ENCODE data around the gene STRIP2.
"Not testable (repeated sequence)": the region's sequence is repeated elsewhere in the genome, so short reads cannot be mapped to it uniquely, and the experiment has no call there.

Gene STRIP2

DNA sequence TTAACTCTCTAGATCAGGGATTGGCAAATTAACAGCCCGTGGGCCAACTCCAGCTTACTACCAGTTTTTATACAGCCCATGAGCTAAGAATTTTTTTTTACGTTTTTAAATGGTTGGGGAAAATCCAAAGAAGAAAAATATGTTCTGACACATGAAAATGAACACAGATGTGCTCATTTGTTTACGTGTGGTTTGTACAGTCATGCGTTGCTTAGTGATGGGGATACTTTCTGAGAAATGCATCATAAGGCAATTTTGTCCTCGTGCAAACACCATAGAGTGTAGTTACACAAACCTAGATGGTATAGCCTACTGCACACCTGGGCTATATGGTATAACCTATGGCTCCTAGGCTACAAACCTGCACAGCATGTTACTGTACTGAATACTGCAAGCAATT lies 59.8 kb downstream of the STRIP2 start:
- no peak for DNase-seq (ENCODE audit: low read depth)

DNA sequence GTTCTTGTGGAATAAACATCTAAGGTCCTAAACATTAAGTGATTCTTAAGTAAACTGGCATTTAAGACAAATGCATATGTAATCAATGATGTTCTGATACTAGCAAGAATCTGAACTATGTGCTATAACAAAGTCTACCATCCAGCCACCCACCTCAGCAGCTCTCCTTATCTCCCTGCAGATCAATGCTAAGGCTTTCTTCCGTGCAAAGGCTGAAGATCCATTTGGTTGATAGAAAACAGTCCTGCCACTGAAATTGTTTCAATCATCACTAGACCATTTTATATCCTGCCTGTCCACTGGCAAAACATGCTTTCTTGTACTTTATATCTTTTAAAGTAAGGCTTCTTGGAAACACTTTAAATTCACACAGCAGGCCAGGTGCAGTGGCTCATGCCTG lies 61.8 kb downstream of the STRIP2 start:
- DNase-seq (ENCODE audit: low read depth): no peak

DNA sequence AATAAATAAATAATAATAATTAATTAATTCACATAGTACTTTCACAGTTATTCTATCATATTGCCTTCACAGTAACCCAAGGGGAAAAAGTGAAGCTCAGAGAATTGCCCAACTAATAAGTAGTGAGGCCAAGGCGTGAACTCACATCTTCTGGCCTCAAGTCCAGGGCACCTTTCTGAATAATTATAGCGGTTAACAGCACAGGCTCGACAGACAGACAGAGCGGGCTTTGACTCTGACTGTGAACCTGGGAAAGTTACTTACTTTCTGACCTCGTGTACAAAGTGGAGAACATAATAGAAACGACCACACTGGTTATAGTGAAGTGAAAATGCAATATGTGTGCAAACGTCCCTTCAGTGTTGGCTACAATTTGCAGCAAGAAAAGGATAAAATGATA lies 62.4 kb downstream of the STRIP2 start:
- DNase-seq (ENCODE audit: low read depth): no peak

DNA sequence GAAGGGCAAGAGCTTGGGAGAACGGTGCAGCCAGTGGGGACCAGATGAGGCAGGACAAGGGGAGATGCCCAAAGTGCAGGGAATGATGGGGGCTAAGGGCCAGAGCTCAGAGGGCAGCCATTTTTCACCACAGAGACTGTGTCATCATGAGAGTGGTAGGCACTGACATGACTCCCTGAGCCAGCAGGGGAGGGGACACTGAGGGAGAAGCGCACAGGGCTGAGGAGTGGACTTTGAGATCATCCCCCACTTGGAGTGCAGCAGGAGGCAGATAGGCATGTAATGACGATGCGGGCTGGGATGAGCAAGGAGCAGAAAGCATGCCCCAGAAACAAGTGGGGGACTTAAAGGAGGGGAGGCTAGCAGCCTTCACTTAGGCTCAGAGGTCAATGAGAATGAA lies 62.9 kb downstream of the STRIP2 start:
- no peak for DNase-seq (ENCODE audit: low read depth)

DNA sequence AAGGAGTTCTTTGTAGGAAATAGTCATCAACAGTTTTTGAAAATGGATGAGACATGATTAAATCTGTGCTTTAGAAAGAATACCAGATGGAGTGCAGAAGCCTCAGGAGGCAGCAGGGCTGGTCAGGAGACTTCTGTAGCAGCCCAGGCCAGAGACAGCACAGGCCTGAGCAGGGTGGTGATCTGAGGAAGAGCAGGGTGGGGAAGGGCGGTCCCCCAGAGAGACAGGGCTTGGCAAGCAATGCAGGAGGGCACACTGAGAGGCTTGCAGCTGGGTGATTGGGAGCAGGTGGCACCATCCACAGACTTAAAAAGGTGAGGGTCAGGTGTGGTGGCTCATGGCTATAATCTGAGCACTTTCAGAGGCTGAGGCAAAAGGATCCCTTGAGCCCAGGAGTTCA lies 63.8 kb downstream of the STRIP2 start:
- no peak for DNase-seq (ENCODE audit: low read depth)

DNA sequence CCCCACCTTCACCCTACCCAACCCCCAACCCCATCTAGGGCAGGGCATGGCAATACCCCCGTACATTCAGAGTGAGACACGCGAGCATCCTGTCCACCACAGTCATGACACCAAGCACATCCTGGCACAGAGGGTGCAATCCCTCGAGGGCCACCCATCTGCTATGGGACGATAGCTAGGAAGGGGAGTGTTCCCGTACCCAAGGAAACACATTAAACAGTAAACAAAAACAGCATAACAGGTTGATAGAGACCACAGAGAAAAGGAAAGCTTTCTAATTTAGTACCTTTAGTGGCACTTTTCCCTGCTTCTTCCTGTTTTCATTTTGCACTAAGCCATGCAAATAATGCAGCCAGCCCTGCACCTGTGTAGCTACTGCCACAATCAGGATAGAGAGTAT lies 65.8 kb downstream of the STRIP2 start:
- no peak for DNase-seq (ENCODE audit: low read depth)

DNA sequence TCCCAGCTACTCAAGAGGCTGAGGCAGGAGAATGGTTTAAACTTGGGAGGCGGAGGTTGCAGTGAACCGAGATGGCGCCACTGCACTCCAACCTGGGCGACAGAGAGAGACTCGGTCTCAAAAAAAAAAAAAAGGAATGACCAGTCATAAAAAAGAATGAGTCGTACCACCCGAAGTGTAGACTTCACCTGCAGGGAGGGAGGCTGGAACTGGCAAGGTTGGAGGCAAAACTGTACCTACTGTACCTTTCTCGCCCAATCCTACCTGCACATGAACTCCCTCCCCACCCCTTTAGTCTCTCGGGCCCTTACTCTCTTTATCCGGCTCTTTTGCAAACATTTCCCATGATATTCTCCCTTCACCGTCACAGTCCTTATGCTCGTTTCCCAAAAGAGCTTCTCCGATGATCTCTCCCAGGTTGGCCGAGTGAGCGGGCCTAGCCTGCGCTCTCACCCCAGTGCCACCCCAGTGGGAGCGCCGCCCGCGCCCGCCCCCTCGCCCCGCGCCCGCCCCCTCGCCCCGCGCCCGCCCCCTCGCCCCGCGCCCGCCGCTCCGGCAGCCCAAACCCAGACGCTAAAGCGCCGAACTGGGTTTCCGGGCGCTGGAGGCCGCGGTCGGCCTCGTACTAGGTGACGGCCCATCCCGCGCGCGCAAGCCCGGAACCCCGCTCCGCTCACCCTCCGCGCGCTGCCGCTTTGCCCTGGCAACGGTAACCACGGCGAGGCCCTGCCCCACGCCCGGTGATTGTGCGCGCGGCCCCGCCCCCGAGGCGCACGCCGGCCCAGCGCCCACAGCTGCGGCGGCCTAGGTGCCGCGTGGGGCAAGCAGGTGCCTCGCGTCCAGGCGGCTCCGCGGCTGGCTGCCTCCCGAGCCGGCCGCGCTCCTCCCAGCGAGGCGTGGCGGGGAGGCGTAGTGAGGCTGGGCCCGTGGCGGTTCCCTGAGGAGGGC lies 67.8 kb downstream of the STRIP2 start, which contains the start of gene SMKR1:
SMKR1 (plus strand) TSS at position 772 of the 948 bp plus-strand sequence. CDS start 294 bp downstream, outside the sequence.
- DNase-seq (ENCODE audit: low read depth): no peak

DNA sequence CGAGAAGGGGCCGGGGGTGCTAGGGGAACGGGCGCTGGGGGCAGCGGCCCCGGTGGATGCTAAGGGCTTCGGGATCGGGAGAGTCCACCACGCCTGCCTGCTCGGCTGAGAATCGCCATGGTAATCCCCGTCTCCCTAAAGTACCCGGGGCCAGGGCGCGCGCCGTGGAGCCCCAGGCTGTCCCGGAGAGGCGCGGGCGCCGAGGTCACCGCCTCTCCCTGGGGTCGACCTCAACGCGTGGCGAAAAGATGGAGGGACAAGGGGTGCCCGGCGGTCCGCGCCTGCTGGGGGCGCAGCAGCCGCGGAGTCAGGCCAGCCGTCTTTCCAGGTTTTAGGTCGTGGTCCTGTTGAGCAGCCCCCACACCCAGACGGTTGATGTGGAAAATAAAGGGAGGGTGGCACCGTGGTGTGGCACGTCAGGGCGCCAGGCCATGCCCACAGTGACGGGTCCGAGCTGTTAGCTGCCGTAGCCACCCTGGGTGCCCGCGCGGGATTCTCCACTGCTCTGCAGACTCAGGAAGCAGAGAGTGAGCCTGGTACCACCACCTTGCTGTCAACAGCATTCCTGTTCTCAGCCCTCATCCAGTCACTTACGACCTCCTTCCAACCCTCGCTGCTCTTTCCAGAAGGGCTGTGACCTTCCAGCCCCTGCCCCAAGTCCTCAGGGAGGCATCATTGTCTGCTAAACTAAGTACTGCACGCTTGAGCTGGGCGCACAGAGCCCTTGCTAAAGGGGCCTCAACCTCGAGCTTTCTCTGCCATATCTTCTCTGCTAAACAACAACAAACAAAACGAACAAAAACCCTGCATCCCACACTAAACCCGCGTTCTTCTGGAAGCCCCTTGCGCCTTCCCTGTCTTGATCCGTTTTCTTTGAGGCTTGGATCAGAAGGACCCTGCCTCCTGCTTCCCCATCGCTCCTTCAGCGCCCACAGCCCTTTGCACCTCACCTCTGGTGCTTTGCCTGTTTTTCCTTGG lies 68.8 kb downstream of the STRIP2 start:
- DNase-seq (ENCODE audit: low read depth): no peak

DNA sequence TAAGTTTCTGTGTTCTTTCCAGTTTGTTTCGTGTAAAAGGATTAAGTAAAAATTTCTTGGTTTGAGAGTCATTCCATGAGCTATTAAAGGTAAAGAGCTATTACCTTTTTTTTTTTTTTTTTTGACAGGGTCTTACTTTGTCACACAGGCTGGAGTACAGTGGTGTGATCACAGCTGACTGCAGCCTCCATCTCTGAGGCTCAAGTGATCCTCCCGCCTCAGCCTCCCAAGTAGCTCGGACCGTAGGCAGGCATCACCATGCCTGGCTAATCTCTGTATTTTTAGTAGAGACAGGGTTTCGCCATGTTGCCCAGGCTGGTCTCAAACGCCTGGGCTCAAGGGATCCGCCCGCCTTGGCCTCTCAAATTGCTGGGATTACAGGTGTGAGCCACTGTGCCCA lies 69.5 kb downstream of the STRIP2 start:
- no peak for DNase-seq (ENCODE audit: low read depth)

DNA sequence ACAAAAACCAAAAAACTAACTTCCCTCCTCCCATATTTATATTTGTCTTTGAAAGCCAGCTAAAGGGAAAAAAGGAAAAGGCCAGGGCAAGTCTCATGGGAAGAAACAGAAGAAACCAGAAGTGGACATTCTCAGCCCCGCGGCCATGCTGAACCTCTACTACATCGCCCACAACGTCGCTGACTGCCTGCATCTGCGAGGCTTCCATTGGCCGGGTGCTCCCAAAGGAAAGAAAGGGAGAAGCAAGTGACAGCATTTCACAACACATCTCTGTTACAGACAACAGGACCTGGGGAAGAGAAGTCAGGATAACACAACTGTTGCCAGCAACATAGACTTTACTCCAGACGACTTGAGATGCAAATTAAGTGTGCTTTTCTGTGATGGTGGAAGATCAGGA lies 78.0 kb downstream of the STRIP2 start:
- DNase-seq (ENCODE audit: low read depth): no peak

DNA sequence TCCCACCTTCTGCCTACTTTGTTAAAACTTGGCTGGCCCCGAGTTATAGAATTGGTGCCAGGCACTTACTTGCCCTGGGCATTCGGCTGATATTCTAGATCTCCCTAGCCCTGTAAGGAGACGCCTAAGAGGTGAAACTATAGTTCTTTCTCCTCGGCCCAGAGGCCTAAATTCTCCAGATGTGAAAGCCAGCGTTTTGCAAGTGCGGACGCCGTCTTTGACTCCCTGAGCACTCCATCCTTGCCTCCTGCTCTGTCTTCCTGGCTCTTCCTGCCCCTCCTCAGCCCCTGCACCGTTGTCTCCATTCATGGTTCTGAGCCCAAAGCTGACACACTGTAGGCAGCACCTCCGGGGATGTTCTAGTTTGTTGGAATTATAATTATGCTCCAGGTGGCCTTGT lies 79.3 kb downstream of the STRIP2 start:
- no peak for DNase-seq (ENCODE audit: low read depth)

DNA sequence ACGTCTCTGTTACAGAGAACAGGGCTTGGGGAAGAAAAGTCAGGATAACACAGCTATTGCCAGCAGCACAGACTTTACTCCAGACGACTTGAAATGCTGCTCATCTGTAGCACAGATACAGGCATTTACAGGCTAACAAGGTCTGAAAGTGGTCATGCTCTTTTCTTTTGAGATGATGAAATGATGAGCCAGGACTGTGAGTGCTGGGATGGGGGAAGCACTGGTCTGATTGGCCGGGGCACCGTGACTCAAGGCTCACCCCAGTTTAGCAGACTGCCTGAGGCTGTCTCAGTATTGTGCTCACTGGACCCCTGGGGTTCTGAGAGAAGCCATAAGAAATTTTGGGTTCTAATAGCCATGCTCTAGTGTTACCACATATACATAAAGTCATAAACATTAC lies 80.5 kb downstream of the STRIP2 start:
- no peak for DNase-seq (ENCODE audit: low read depth)

DNA sequence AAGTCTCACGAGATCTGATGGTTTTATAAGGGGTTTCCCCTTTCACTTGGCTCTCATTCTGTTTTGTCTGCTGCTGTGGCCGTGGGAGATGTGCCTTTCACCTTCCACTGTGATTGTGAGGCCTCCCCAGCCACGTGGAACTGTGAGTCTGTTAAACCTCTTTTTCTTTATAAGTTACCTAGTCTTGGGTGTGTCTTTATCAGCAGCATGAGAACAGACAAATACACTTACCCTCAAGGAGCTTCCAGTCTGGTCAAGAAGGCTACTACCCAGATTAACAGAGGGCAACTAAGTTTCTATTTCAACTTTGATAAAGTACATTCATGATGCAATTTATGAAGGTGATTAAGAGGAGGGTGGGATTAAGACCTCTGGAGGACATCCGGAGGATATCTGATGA lies 81.1 kb downstream of the STRIP2 start:
- no peak for DNase-seq (ENCODE audit: low read depth)

DNA sequence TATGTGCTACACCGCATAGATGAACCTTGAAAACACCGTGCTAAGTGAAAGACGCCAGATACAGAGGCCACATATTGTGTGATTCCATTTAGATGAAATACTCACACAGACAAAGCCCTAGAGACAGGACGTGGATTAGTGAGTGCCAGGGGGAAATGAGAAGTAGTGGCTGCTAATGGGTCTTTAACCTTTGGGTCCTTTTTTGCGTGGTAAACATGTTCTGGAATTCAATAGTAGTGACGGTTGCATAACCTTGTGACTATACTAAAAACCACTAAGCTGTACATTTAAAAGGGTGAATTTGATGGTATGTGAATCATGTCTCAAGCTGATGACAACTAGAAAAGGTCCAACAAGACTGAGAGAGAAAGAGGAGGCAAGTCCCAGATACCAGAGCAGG lies 83.7 kb downstream of the STRIP2 start:
- DNase-seq (ENCODE audit: low read depth): no peak

DNA sequence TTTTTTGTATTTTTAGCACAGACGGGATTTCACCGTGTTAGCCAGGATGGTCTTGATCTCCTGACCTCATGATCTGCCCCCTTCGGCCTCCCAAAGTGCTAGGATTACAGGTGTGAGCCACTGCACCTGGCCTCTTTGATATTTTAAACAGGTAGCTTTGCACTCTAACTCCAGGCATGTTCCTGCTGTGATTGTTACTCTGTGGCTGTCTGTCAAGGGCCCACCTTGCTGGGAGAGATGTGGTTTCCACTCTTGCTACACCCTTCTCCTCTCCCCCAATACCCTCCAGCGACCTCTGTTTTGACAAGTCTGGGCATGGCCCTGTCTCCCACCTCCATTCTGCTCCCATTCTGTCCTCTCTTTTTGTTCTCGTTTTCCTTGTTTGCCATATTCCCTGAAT lies 85.2 kb downstream of the STRIP2 start:
- DNase-seq (ENCODE audit: low read depth): no peak

DNA sequence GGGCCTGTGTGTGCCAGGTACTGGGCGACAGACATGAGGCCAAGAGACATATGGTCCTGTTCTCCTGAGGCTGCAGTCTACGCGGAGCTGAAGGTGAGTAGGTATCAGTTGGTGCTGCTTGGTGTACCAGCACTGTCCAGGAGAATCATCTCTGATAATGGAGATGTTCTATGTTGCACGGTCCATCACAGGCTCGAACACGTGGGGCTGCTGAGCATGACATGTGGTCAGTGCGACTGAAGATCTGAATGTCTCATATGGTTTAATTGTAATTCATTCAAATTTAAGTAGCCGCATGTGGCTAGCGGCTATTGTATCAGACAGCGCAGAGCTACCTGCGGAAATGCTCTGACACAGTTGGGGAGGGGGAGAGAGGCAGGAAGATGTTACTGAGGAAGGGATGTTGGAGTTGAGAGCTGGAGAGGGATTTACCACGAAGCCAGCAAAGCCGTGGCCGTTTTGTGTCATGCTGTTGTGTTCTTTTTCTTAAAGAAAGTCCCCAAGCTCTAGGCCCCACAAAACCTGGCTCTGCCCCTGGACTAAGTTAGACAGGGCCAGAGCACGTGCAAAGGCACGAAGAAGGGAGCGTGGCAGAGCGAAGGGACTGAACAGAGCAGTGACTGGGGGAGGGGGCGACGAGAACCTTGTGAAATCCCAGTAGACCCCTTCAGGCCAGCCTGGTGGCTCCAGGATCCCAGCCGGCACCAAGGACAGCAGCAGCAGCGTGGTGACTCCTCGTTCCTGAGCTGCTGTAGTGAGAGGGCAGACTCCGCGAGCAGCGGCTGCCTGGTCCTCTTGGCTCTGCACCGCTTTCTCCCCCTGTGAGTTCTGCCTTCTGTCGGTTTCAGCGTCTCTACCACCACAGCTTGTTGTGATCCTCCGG lies 88.1 kb downstream of the STRIP2 start:
- DNase-seq (ENCODE audit: low read depth): no peak

DNA sequence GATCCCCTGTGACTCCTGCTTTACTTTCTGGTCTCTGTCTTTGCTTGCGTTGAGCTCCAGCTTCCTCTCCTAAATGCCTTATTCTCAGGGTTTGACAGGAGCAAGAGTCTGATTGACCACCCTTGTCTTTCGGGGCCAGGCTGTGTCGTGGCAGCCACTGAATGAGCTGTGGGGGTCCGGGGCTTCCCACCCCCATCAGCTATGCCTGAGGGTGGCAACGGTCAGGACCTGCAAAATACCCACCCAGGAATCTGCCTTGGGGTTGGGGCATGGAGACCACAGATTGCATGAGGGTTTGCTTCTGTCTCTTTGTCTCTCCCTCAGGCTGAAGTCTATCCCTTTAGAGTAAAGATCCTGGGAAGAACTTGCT lies 88.7 kb downstream of the STRIP2 start:
- DNase-seq (ENCODE audit: low read depth): no peak

DNA sequence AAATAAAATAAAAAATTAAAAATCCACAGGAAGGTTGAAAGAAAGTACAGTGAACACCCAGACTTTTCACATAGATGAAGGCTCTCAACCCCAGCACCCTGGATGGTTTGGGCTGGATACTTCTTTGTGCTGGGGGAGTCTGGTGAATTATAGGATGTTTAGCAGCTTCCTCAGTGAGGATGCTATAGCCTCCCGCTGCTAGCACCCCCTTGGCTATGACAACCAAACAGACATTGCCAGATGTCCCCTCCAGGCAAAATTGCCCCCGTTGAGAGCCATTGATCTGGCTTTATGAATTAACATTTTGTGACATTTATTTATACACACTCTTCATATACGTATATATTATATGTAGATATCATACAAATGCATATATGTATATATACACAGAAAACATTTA lies 89.7 kb downstream of the STRIP2 start:
- DNase-seq (ENCODE audit: low read depth): no peak

DNA sequence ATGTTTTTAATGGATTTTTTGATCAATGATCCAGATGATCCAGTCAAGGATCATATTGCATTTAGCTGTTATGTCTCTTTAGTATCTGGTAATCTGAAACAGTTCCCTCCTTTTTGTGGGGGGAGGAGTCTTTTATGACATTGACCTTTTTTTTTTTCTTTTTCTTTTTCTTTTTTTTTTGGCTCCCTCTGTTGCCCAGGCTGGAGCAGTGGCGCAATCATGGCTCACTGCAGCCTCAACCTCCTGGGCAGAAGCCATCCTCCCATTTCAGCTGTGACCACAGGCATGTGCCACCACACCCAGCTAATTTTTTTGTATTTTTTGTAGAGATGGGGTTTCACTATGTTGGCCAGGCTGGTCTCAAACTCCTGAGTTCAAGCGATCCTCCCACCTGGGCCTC lies 90.2 kb downstream of the STRIP2 start:
- DNase-seq (ENCODE audit: low read depth): not testable (repeated sequence)

DNA sequence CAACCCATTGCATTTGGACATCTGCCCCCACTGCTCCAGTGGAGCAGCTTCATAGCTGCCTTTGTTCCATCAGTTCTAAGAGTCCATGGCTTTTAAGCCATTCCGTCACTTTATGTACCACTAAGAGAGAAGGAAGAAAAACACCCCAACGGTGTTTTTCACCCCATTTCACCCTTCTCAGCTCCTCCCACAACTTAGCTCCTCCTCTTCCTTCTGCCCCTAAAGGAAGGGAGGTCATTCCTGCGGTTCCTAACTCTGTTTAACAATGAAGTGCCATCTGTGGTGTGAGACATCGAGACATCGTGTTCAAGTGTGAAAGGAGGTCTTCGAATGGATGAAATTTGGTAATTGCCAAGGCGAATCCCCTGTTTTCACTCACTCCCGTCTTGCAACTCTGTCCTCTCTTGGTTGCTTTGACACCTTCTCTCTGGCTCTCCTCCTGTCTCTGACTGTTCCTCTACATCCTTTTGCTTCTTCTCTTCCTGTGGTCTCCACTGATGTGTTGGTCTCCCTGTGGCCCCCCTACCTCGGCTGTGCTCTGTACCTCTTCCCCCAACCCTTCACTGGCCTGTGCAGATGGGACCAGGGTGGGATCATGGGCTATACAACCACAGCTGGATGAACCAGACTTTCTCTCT lies 91.1 kb downstream of the STRIP2 start:
- no peak for DNase-seq (ENCODE audit: low read depth)

DNA sequence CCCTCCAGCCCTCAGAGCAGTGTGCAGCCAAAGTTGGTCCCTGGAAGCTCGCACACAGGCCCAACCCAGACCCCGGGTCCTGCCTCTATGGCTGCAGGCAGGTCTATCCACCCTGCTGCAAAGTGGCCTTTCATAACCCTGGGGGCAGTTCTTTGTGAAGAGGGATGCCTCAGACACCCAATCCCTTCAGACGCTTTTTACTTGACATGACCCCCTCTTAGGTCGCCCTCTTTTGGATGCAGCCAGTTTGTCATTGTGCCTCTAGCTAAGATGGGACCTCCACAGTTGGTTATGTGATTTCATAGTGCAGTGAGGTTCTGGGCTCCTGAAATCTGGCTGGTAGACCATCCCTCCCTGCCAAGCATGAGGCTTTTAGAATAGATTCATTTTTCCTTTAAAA lies 95.4 kb downstream of the STRIP2 start:
- no peak for DNase-seq (ENCODE audit: low read depth)

Measured in HS-27A (cell line).